Upper lobe of left lung (tissue), 6 donors: ENCODE data around the gene HS3ST5. TPM values are rescaled to one million over a fixed set of nuclear protein-coding genes. Genes with fewer than 3 reads are reported as not detected.

Experiments
- ATAC-seq, 2 donors: fragments of 200-7000 bp; cut with Tn5 transposase; one replicate each; pipeline ENCODE4 v1.9.1; 2022; ENCODE audit warnings: mild to moderate bottlenecking in 2 of 2, moderate library complexity in 2 of 2; ENCODE audit not compliant: low FRiP score in 2 of 2
- DNase-seq, 2 donors: peaks; one replicate each; pipeline ENCODE4 v3.0.0-alpha.2; 2019 to 2020
- H3K27ac ChIP-seq, 4 donors: fragments of 200-600 bp; sonication (generic); one replicate each; pipeline ENCODE4 v1.5.1; 2016 to 2019
- H3K27me3 ChIP-seq, 4 donors: fragments of 200-600 bp; sonication (generic); one replicate each; pipeline ENCODE4 v1.5.1; 2017 to 2019
- H3K36me3 ChIP-seq, 4 donors: fragments of 200-600 bp; sonication (generic); one replicate each; pipeline ENCODE4 v1.5.1; 2016 to 2019
- H3K4me1 ChIP-seq, 4 donors: fragments of 200-600 bp; sonication (generic); one replicate each; pipeline ENCODE4 v1.5.1; 2018 to 2019
- H3K4me3 ChIP-seq, 4 donors: fragments of 200-600 bp; sonication (generic); one replicate each; pipeline ENCODE4 v1.5.1; 2017 to 2019; ENCODE audit warnings: mild to moderate bottlenecking in 2 of 4, moderate library complexity in 1 of 4
- H3K9me3 ChIP-seq, 4 donors: fragments of 200-600 bp; sonication (generic); one replicate each; pipeline ENCODE4 v1.5.1; 2018 to 2019
- CTCF ChIP-seq, 6 experiments: fragments of 450-650 bp in 4 of 6; fragments of 200-600 bp in 2 of 6; sonication (generic) in 2 of 6; IDR thresholded peaks; one replicate each; pipeline ENCODE4 v1.5.1; 2016 to 2019; ENCODE audit warnings: antibody characterized with exemption in 6 of 6
- EP300 ChIP-seq, 4 donors: sonication (generic); formaldehyde crosslinking; IDR thresholded peaks; one replicate each; pipeline ENCODE4 v1.5.1; 2017; ENCODE audit warnings: antibody characterized with exemption in 4 of 4, control low read depth in 2 of 4
- POLR2A ChIP-seq, 4 donors: fragments of 450-650 bp; IDR thresholded peaks; one replicate each; pipeline ENCODE4 v1.5.1; 2016 to 2017; ENCODE audit warnings: antibody characterized with exemption in 4 of 4, mild to moderate bottlenecking in 2 of 4
- POLR2AphosphoS5 ChIP-seq, 2 donors: sonication (generic); formaldehyde crosslinking; IDR thresholded peaks; one replicate each; pipeline ENCODE4 v1.5.1; 2017; ENCODE audit warnings: antibody characterized with exemption in 2 of 2
- WGBS, 2 donors: methylation state at CpG; one replicate each; pipeline ENCODE4 v1.1.5; 2017 to 2018; 5-methylcytosine and 5-hydroxymethylcytosine counted together
- total RNA-seq, 6 donors: library from RNA; depleted of rRNA in 4 of 6; stranded (reverse); fragments of >200 nt in 4 of 6; gene quantifications; one replicate each; pipeline versions ENCODE4 v1.1.0 to v1.2.1, GENCODE V29; 2016 to 2021
- donor health status: DM: no; HTN: no; CAD: no; lungs with moderate emphysema.
- donor health status: DM: no; HTN: yes; CAD: no; lungs with severe emphysema.

The HS3ST5 gene
- total RNA-seq, 6 donors from 2014 or later, result 0.17 to 0.52 (median 0.30) TPM; not detected in 1

DNA sequence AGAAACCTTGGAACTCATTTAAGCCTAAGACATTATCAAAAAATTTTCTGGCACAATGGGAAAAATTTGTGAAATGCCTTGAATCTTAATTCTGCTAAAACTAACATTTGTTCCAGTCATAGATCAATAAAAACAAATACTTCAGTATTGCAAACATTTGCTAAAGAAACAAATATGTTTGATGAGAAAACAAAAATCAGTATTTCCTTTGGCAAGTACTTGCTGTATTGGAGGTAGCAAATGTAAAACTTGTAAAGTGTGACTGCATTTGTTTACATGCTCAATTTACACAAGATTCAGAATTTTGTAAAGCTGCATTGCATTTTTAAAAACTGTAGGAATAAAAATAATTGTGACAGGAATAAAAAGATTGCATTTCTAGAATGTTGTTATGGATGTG lies 183.1 kb downstream of the HS3ST5 start:
- H3K9me3 ChIP-seq, result no peaks in the 10 kb centered on the region
- TF ChIP-seq POLR2AphosphoS5 (IDR thresholded peaks at IDR 0.05), result no peak
- no peak for TF ChIP-seq POLR2A (IDR thresholded peaks at IDR 0.05)
- TF ChIP-seq CTCF (IDR thresholded peaks at IDR 0.05), result no peak
- no peak for TF ChIP-seq EP300 (IDR thresholded peaks at IDR 0.05)
- ATAC-seq (no peak), DNase-seq (no peak)
- no peak overlapping the region for H3K27ac ChIP-seq
- no peaks in the 10 kb centered on the region for H3K27me3 ChIP-seq
- H3K4me1 ChIP-seq, result no peaks in the 10 kb centered on the region
- no peak overlapping the region for H3K4me3 ChIP-seq
- no peaks in the 10 kb centered on the region for H3K36me3 ChIP-seq

DNA sequence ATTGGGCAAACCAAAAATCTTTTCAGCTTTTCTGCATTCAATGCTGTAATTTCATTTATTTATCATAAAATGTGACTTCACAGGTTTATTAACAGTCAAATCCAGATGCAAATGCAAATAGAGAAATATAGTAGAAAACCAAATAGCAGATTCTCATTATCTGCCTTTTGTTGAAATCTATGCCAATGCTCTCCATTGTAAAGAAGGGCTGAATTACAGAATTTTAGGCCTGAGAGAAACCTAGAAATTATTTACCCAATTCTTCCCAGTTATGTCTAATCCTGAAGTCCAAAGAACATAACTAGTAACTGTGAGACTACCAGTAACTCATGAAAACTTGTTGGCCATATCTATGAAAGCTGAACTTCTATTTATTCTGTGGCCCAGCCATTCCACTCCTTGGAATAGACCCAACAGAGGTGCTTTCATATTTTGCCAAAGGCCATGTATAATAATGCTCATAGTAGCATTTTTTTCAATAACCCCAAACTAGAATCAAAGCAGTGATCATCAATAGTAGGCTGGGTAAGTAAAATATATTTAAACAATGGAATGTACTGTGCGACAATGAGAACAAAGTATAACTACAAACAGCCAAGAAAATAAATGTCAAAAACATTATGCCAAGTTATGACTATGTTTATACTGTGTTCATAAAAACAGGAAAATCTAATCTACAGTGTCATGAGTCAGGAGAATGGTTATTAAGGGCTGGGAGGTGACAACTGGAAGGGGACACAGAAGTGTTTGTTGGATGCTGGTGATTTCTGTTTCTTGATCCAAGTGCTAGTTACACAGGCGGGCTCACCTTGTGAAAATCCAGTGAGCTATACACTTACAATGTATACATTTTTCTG lies 183.8 kb downstream of the HS3ST5 start:
- TF ChIP-seq POLR2A (IDR thresholded peaks at IDR 0.05) (no peak), CTCF (IDR thresholded peaks at IDR 0.05) (no peak), POLR2AphosphoS5 (IDR thresholded peaks at IDR 0.05) (no peak), EP300 (IDR thresholded peaks at IDR 0.05) (no peak)
- DNase-seq (no peak), ATAC-seq (no peak)
- no peaks in the 10 kb centered on the region for H3K9me3 ChIP-seq
- H3K27me3 ChIP-seq, result no peaks in the 10 kb centered on the region
- 55 to 56% methylated on average over 2 of the region's 2 CpGs for WGBS, 2 donors
- no peak overlapping the region for H3K4me3 ChIP-seq
- no peaks in the 10 kb centered on the region for H3K4me1 ChIP-seq
- no peak overlapping the region for H3K27ac ChIP-seq
- no peaks in the 10 kb centered on the region for H3K36me3 ChIP-seq

GRCh38 chr6:114158411-114158810 lies 184.4 kb downstream of the HS3ST5 start:
- H3K27me3 ChIP-seq, result no peaks in the 10 kb centered on the region
- no peaks in the 10 kb centered on the region for H3K4me1 ChIP-seq
- DNase-seq (no peak), ATAC-seq (no peak)
- H3K4me3 ChIP-seq, result no peak overlapping the region
- no peaks in the 10 kb centered on the region for H3K9me3 ChIP-seq
- H3K36me3 ChIP-seq, result no peaks in the 10 kb centered on the region
- 83 to 93% methylated on average over 1 of the region's 1 CpG for WGBS, 2 donors
- no peak overlapping the region for H3K27ac ChIP-seq
- TF ChIP-seq EP300 (IDR thresholded peaks at IDR 0.05), result no peak
- TF ChIP-seq POLR2A (IDR thresholded peaks at IDR 0.05), result no peak
- no peak for TF ChIP-seq CTCF (IDR thresholded peaks at IDR 0.05)

- Histone ChIP-seq H3K9me3 (no peaks in the 10 kb centered on the region), H3K4me1 (no peaks in the 10 kb centered on the region), H3K36me3 (no peaks in the 10 kb centered on the region), H3K27ac (no peak overlapping the region), H3K27me3 (no peaks in the 10 kb centered on the region), H3K4me3 (no peak overlapping the region)
- ATAC-seq, result no peak
- TF ChIP-seq POLR2A (IDR thresholded peaks at IDR 0.05) (no peak), EP300 (IDR thresholded peaks at IDR 0.05) (no peak), POLR2AphosphoS5 (IDR thresholded peaks at IDR 0.05) (no peak), CTCF (IDR thresholded peaks at IDR 0.05) (no peak)
- 69 to 76% methylated on average over 2 of the region's 2 CpGs for WGBS, 2 donors
- no peak for DNase-seq
Observed at GRCh38 chr6:114157848-114158247, 185.0 kb downstream of the HS3ST5 start.

- WGBS, 2 donors, result 82 to 86% methylated on average over 3 of the region's 3 CpGs
- no peak for DNase-seq
- no peak overlapping the region for H3K4me3 ChIP-seq
- no peaks in the 10 kb centered on the region for H3K9me3 ChIP-seq
- H3K27ac ChIP-seq, result no peak overlapping the region
- TF ChIP-seq EP300 (IDR thresholded peaks at IDR 0.05) (no peak), CTCF (IDR thresholded peaks at IDR 0.05) (no peak), POLR2A (IDR thresholded peaks at IDR 0.05) (no peak), POLR2AphosphoS5 (IDR thresholded peaks at IDR 0.05) (no peak)
- H3K4me1 ChIP-seq, result no peaks in the 10 kb centered on the region
- H3K27me3 ChIP-seq, result no peaks in the 10 kb centered on the region
- no peak for ATAC-seq
- no peaks in the 10 kb centered on the region for H3K36me3 ChIP-seq
Observed at GRCh38 chr6:114155763-114156162, 187.1 kb downstream of the HS3ST5 start.
